HCT116 (cell line): ENCODE data around the gene GPR17. TPM values are rescaled to one million over a fixed set of nuclear protein-coding genes. Genes with fewer than 3 reads are reported as not detected.
A peak's percentile ranks its signal among the peaks of the same experiment; 100 is the strongest.

ENCODE experiments used
- ATAC-seq: fragments of 200-7000 bp; cut with Tn5 transposase; 2 replicates; pipeline ENCODE4 v1.9.1; 2020; ENCODE audit warnings: mild to moderate bottlenecking, moderate library complexity
- BruUV-seq: library from RNA; stranded (reverse); fragments of 400-500 nt; replicated peaks from 2 replicates; lab custom pipeline; 2021; lab: Mats Ljungman, UMichigan
- CTCF ChIA-PET: fragments of 300-600 bp; sonication (Branson Sonifier 250); formaldehyde crosslinking; loops from one replicate; lab custom pipeline; 2021; ENCODE audit warnings: antibody characterized with exemption; lab: Charles Lee
- POLR2A ChIA-PET: fragments of 300-600, 350-600 bp; sonication (Branson Sonifier 250); formaldehyde crosslinking; loops from one replicate; lab custom pipeline; 2021; ENCODE audit warnings: antibody characterized with exemption; lab: Charles Lee
- RAD21 ChIA-PET, 2 experiments: fragments of 300-600 bp; sonication (Branson Sonifier 250); formaldehyde crosslinking; loops; one replicate each; lab custom pipeline; 2023; ENCODE audit warnings: low total read pairs in 2 of 2; ENCODE audit not compliant: uncharacterized antibody in 2 of 2, unreplicated experiment in 2 of 2, low non-redundant PET in 1 of 2; lab: Charles Lee
- DNase-seq: peaks from one replicate; pipeline ENCODE4 v3.0.0-alpha.2; 2010; ENCODE audit warnings: low read depth, low spot score
- H2AFZ ChIP-seq: fragments of 200-600 bp; shearing (Covaris generic), sonication (generic); 2 replicates; pipeline ENCODE4 v1.6.1; 2017; ENCODE audit warnings: low read depth, mixed run types, mixed read lengths, antibody characterized with exemption, low read length; ENCODE audit not compliant: poor library complexity, severe bottlenecking
- H3K27ac ChIP-seq: 2 replicates; pipeline ENCODE4 v1.5.1; 2012; ENCODE audit warnings: low read depth, low read length
- H3K27me3 ChIP-seq: fragments of 200-600 bp; sonication (generic); 2 replicates; pipeline ENCODE4 v1.6.1; 2016; ENCODE audit warnings: mixed run types, low read length, mixed read lengths; ENCODE audit not compliant: insufficient read depth
- H3K36me3 ChIP-seq, 2 experiments: fragments of 200-500 bp in 1 of 2; fragments of 200-600 bp in 1 of 2; sonication (Bioruptor generic) in 1 of 2; sonication (generic) in 1 of 2; 2 replicates each; pipeline versions ENCODE4 v1.5.1 to v1.6.1; 2014 to 2016; ENCODE audit warnings: low read length in 2 of 2, inconsistent platforms in 1 of 2, mixed read lengths in 1 of 2, mixed run types in 1 of 2; ENCODE audit not compliant: insufficient read depth in 2 of 2, control insufficient read depth in 1 of 2
- H3K4me1 ChIP-seq, 2 experiments: fragments of 200-600 bp in 1 of 2; sonication (generic) in 1 of 2; 2 replicates each; pipeline versions ENCODE4 v1.5.1 to v1.6.1; 2012 to 2017; ENCODE audit warnings: low read length in 2 of 2, inconsistent platforms in 1 of 2, mild to moderate bottlenecking in 1 of 2, mixed read lengths in 1 of 2, mixed run types in 1 of 2, moderate library complexity in 1 of 2; ENCODE audit not compliant: insufficient read depth in 2 of 2, control insufficient read depth in 1 of 2
- H3K4me2 ChIP-seq: fragments of 200-600 bp; sonication (generic); 2 replicates; pipeline ENCODE4 v1.6.1; 2017; ENCODE audit warnings: mixed run types, low read length, mixed read lengths
- H3K4me3 ChIP-seq, 2 experiments: fragments of 200-600 bp in 1 of 2; sonication (generic) in 1 of 2; replicated peaks in 1 of 2; 2 replicates each; pipeline ENCODE4 v1.5.1; 2011 to 2016; ENCODE audit warnings: low read length in 2 of 2, control low read depth in 1 of 2, low read depth in 1 of 2, mild to moderate bottlenecking in 1 of 2, mixed read lengths in 1 of 2, mixed run types in 1 of 2
- H3K79me2 ChIP-seq: fragments of 200-600 bp; sonication (generic); 2 replicates; pipeline ENCODE4 v1.6.1; 2017; ENCODE audit warnings: mild to moderate bottlenecking, mixed run types, low read length, moderate library complexity, mixed read lengths; ENCODE audit not compliant: insufficient read depth
- H3K9ac ChIP-seq: fragments of 200-600 bp; sonication (generic); 2 replicates; pipeline ENCODE4 v1.6.1; 2016; ENCODE audit warnings: low read length, mixed read lengths
- H3K9me2 ChIP-seq: fragments of 200-600 bp; sonication (generic), shearing (Covaris generic); 2 replicates; pipeline ENCODE4 v1.6.1; 2017; ENCODE audit warnings: mixed run types, mild to moderate bottlenecking, moderate library complexity; ENCODE audit not compliant: insufficient read depth
- H3K9me3 ChIP-seq, 2 experiments: fragments of 200-500 bp in 1 of 2; fragments of 200-600 bp in 1 of 2; sonication (Bioruptor generic) in 1 of 2; sonication (generic) in 1 of 2; 2 replicates each; pipeline ENCODE4 v1.6.1; 2014 to 2017; ENCODE audit warnings: low read length in 2 of 2, mixed read lengths in 2 of 2, inconsistent platforms in 1 of 2, low read depth in 1 of 2, mild to moderate bottlenecking in 1 of 2, mixed run types in 1 of 2, moderate library complexity in 1 of 2; ENCODE audit not compliant: control insufficient read depth in 1 of 2, insufficient read depth in 1 of 2
- H4K20me1 ChIP-seq: fragments of 200-600 bp; sonication (generic), shearing (Covaris generic); 2 replicates; pipeline ENCODE4 v1.6.1; 2017; ENCODE audit warnings: mixed run types, mild to moderate bottlenecking, moderate library complexity; ENCODE audit not compliant: insufficient read depth
- CTCF ChIP-seq, 3 experiments: fragments of 200-600 bp in 1 of 3; sonication (generic) in 1 of 3; IDR thresholded peaks in 2 of 3; conservative IDR thresholded peaks in 1 of 3; 2 replicates each; pipeline ENCODE4 v1.5.1; 2012 to 2017; ENCODE audit warnings: low read depth in 2 of 3, low read length in 2 of 3, antibody characterized with exemption in 1 of 3, borderline replicate concordance in 1 of 3, control low read depth in 1 of 3, mild to moderate bottlenecking in 1 of 3, mixed read lengths in 1 of 3, mixed run types in 1 of 3, moderate library complexity in 1 of 3; ENCODE audit not compliant: insufficient read depth in 1 of 3
- EGR1 ChIP-seq: IDR thresholded peaks from 2 replicates; pipeline ENCODE4 v1.6.1; 2012; ENCODE audit warnings: low read depth
- FOSL1 ChIP-seq: IDR thresholded peaks from 2 replicates; pipeline ENCODE4 v1.6.1; 2012; ENCODE audit warnings: low read depth
- TCF7L2 ChIP-seq: IDR thresholded peaks from 2 replicates; pipeline ENCODE4 v1.7.0; 2011; ENCODE audit warnings: borderline replicate concordance, inconsistent platforms; ENCODE audit not compliant: insufficient read depth, insufficient read length; ENCODE audit errors: extremely low read depth
- YY1 ChIP-seq: IDR thresholded peaks from 2 replicates; pipeline ENCODE4 v1.6.1; 2011; ENCODE audit warnings: low read length, low read depth, moderate library complexity, mild to moderate bottlenecking; ENCODE audit not compliant: insufficient replicate concordance; ENCODE audit errors: extremely low read depth
- ZBTB33 ChIP-seq: IDR thresholded peaks from 2 replicates; pipeline ENCODE4 v1.6.1; 2011; ENCODE audit warnings: mild to moderate bottlenecking, low read length, moderate library complexity; ENCODE audit not compliant: insufficient replicate concordance; ENCODE audit errors: extremely low read depth
- intact Hi-C: fragments of 100-400 bp; cut with micrococcal nuclease; formaldehyde crosslinking; loops from 2 replicates; pipeline ENCODE4 v1.10.0; 2022
- total RNA-seq: library from RNA; stranded (reverse); gene quantifications from one replicate; pipeline ENCODE4 v1.2.1, GENCODE V29; 2021; ENCODE audit not compliant: unreplicated experiment

GPR17 gene
- total RNA-seq, 1 experiment from 2014 or later: not detected

DNA sequence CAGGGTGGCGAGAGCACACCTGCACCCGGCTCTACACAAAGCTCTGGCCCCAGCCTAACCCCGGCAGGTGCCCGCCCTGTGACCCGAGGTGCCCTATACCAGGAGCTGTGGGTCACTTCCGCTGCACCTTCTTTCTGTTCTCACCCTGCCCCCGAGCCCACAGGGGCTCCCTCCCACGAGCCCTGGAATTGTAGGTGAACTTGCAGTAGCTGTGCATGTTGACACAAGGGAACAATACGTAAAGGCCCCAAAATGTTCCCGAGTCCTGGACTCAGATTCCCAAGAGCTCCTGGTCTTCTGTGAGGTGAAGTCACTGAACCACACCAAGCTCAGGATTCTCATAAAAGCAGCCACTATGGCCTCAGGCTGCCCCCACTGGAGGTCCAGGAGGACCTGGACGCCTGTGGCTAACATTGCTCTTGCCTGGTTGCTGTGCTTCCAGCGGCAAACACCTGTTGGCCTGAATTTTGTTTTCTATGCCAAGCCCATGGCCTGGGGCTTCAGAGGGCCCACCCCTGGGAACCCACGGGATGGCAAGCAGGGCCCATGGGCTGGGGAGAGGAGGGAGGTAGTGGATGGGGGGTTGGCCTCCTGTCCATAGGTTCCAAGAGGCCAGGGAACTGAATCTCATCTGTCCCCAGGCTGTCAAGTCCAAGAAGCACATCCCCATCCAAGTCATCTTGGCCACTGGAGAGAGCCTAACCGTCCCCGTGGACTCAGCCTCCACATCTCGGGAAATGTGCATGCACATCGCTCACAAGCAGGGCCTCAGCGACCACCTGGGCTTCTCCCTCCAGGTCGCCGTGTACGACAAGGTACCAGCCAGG, 23.2 kb upstream of the GPR17 start:
- intact Hi-C loops: no loop called here
- Histone ChIP-seq H3K27me3 (no peaks in the 10 kb centered on the region), H2AFZ (no peak overlapping the region)
- ChIA-PET RAD21 (no interaction called here), CTCF (no interaction called here)
- no TSS peak for BruUV-seq
- no peak for TF ChIP-seq CTCF (IDR thresholded peaks at IDR 0.05 in 2 of 3, conservative IDR thresholded peaks at IDR 0.05 in 1 of 3; ENCODE audit: borderline replicate concordance in 1 of 3, insufficient read depth in 1 of 3, low read depth in 2 of 3, low read length in 2 of 3)
- TF ChIP-seq, all 23 proteins: peak for 0
- DNase-seq (no peak), ATAC-seq (no peak)
- no peaks in the 10 kb centered on the region for H3K9me3 ChIP-seq
- H3K4me1 ChIP-seq: peaks cover 0 to 20% of the 10 kb centered on the region in 2 experiments; a peak in 2 of 4 replicates
- H3K4me2 ChIP-seq: peak overlapping the region; percentile 58; the same call in 1 of the 2 replicates
- POLR2A ChIA-PET: no interaction called here
- H4K20me1 ChIP-seq: no peaks in the 10 kb centered on the region
- no peaks in the 10 kb centered on the region for H3K79me2 ChIP-seq
- H3K9ac ChIP-seq: no peak overlapping the region
- H3K27ac ChIP-seq: no peak overlapping the region
- no peak overlapping the region for H3K4me3 ChIP-seq
- no peaks in the 10 kb centered on the region for H3K9me2 ChIP-seq
- H3K36me3 ChIP-seq: no peaks in the 10 kb centered on the region

- Histone ChIP-seq H3K4me2 (peak overlapping the region; percentile 58), H3K9me3 (no peaks in the 10 kb centered on the region), H4K20me1 (no peaks in the 10 kb centered on the region), H3K4me3 (no peak overlapping the region), H3K9me2 (no peaks in the 10 kb centered on the region), H3K27me3 (no peaks in the 10 kb centered on the region), H3K9ac (no peak overlapping the region), H3K36me3 (no peaks in the 10 kb centered on the region), H3K79me2 (no peaks in the 10 kb centered on the region), H3K27ac (no peak overlapping the region)
- no TSS peak for BruUV-seq
- DNase-seq (no peak), ATAC-seq (peak; percentile 73)
- ChIA-PET POLR2A (no interaction called here), RAD21 (no interaction called here), CTCF (no interaction called here)
- intact Hi-C loops: no loop called here
- TF ChIP-seq TCF7L2 (no peak), FOSL1 (peak; percentile 90), ZBTB33 (no peak), YY1 (no peak), EGR1 (peak; percentile 91)
- TF ChIP-seq, all 23 proteins: peak for 2
- H2AFZ ChIP-seq: no peak overlapping the region
- H3K4me1 ChIP-seq: peaks cover 0 to 20% of the 10 kb centered on the region in 2 experiments; a peak in 2 of 4 replicates
Observed at GRCh38 chr2:127623388-127624319, 22.3 kb upstream of the GPR17 start.
